Measurements from ENCODE around the gene CATSPER3.

Gene CATSPER3

DNA sequence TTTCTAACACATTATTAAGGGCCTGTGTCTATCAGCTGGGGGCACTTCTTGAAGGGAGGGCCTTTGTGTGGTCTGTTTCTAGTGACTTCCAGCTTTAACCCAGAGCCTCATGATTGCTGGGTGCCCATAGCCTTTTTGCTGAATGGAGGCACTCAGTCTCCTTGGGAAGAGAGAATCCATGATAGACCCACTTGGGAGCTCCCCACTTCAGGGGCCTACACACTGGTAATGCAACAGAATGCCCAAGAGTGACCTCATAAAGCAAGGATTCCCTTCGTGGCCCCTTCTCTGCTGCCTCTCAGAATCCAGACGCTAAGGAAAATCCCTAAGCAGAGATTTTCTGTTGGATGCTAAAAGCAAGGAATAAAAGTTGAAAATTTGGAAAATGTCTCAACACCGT is at the start of gene CATSPER3:
Gene CATSPER3 (plus strand): TSS at position 301 of the 400 bp plus-strand sequence. CDS start 85 bp downstream, at position 386.
- no peak for DNase-seq (ENCODE audit: low spot score)

DNA sequence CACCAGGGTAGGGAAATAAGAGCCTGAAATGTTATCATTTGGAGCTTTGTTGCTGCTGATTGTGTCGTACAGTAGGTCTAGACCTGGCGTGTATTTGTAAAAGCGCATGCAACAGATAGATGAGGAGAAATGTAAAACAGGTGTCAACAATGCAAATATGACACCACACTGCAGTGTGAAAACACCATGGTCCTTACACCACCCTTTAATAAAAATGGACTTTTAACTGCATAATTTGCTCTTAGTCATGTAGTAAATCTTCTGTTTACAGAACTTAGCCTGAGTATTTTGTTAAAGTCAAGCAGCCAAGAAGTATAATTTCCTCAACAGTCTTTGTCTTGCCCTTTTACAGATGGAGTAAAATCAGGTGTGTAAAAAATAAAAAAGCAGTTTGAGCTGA is 48.8 kb upstream of the CATSPER3 start:
- DNase-seq (ENCODE audit: low spot score), result no peak

DNA sequence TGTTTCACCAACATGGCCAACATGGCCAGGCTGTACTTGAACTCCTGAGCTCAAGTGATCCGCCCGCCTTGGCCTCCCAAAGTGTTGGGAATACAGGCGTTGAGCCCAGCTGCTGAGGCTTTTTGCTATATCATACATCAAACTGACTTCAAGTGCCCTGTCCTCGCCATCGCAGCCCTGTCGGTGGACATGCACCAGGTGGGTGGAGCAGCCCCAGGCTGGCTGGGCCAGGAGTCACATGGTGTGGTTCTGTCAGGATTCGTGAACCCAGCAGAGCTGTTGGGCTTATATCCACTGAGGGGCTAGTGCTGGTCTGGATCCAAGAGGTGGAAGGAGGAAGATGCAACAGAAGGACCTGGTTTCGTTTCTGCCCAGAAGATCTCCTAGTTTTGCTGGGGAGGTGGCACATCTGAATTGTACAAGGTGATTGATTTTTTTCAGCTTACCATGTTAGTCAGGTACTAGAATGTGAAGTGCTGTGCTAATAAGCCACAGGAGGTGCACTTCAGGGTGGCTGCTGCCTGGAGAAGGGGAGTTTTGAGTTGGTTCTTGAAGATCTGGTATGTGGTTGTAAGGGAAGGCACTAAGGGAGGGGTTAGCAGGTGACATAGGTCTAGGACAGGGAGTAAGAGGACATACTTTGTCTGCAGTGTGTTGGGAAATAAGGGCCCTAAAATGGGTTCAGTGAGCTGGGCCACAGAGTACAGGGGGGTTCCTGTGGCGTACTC is 46.7 kb upstream of the CATSPER3 start:
- no peak for DNase-seq (ENCODE audit: low spot score)

DNA sequence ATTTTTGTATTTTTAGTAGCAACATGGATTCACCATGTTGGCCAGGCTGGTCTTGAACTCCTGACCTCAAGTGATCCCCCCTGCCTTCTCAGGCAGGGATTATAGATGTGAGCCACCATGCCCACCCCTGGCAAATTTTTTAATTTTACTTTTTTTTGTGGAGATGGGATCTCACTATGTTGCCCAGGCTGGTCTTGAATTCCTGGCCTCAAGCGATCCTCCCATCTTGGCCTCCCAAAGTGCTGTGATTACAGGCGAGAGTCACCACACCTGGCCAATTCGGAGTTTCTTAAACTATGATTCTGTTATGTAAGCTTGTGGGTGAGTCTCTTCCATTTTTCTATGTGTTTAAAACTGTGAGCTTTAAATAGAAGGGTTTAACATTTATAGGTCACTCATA is 35.2 kb upstream of the CATSPER3 start:
- DNase-seq (ENCODE audit: low spot score), result no peak

DNA sequence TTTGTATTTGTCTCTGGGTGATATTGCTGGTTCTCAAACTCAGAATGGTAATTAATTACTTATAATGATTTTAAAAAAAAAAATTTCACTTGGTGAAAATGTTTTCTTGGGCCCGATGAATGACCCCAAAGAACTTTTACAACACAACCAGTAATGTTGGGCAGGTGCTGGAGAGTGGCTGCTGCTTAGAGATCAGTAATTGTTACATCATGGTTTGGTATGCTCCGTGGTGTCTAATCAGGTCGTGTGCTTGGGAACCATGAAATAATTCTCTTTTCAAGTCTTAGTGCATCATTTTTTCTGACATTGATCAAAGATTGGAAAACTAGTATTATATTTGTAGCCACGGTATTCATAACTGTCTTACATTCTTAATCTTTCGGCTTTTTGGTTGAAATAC is 33.5 kb upstream of the CATSPER3 start:
- DNase-seq (ENCODE audit: low spot score), result no peak

DNA sequence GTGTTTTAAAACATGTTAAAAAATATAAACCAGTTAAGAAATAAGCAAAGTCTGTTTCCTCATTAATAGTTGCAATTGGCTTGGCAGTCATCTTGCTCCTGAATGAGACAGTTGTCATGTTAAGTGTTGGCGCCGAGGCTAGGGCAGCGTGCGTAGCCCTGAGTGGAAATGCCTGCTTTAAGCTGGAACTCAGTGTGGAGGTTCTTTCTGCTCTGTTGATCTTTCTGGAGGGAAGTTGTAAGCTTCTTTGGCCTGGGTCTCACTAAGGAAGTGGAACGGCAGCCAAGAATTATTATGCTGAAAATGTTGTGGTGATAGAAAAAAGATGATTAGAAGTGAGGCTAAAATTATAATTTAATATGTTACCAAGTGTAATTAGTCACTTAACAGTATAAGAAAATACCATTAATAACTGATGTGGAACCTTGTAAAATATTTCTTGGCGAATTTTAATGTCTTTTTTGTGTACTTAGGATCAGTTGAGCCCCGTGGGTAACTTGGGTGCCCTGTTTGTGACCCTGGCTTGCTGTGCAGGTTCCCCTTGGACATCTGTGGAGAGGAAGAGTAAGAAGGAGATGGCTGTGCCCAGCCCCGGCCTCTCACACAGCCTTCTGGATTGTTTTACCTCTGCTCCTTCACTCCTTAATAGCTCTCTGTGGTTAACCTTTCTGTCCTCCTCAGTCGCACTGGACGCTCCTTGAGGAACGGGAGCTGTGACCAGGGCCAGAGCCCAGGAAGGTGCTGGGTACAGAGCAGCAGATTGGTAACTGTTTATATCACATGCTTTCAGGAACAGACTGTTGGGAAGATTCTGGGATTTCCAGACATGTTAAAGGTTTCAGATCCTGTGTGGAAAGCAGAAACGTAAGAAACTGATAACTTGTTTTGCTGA is 31.8 kb upstream of the CATSPER3 start:
- DNase-seq (ENCODE audit: low spot score), result no peak

DNA sequence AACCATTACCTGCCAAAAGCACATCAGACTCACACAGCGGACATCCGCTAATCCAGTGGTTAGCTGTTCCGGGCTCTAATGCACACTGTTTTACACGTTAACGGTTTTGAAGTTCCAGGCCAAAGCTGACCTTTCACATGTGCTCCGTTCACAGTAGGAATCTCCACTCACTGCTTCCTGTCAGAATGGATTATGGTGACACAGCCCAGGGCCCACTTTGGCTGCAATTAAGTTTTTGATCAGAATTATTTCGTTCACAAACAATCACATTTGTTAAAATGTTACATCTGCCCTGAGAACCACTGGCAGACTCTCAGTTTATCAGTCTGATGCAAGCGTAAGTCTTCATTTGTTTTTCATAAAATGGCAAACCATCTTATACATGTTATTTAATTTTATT is 30.2 kb upstream of the CATSPER3 start:
- DNase-seq (ENCODE audit: low spot score), result no peak

DNA sequence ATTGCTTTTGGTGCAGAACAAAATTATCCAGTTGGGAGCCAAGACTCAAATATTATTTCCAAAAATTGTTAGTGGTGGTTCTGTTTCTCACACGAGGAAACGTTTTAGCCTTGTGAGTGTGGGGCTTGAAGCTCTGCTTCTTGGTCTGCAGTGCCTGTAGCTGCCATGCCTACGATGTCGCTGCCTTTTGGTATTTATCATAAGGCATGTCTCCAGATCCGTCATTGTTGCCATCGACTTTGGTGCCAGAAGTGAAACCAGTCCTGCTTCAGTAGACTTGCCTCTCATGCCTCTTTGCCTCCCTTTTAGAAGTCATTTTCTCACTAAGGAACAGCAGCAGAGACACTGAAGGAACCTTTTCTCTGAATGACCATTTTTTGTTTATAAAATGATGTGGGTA is 29.7 kb upstream of the CATSPER3 start:
- DNase-seq (ENCODE audit: low spot score), result no peak

DNA sequence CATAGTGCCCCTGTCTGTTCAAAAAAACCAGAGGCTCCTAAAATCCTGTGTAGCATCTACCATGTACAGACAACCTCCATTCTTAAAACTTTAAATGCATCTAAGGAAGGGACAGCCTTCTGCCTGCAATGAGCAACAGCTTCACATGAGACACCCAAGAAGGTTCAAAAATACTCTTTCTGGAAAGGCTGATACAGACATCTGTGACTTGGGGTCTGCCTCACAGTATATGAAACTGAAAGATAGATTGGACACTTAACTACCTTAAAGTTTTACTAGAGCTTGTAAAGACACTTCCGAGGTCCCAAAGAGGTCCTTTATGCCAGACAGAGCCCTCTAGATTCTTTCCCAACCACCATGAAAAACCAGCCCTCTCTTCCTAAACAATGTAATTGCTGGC is 28.2 kb upstream of the CATSPER3 start:
- DNase-seq (ENCODE audit: low spot score), result no peak

DNA sequence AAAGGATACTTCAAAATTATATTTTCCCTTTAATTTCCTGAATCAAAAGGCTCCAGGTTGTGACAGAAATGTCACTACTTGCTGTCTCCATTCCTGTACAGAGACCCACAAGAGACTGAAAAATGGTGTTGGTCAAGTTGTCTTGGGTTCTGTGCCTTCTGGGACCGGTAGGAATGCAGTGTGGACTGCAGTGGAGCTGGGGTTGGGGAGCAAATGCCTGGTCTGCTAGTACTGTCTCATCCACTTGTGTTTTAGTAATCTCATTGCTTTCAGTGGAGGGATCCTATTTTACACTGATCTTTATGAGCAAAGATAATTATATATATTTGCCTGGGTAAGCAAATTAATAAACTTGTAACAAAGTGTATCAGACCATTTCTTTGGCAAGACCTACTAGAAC is 24.2 kb upstream of the CATSPER3 start:
- no peak for DNase-seq (ENCODE audit: low spot score)

DNA sequence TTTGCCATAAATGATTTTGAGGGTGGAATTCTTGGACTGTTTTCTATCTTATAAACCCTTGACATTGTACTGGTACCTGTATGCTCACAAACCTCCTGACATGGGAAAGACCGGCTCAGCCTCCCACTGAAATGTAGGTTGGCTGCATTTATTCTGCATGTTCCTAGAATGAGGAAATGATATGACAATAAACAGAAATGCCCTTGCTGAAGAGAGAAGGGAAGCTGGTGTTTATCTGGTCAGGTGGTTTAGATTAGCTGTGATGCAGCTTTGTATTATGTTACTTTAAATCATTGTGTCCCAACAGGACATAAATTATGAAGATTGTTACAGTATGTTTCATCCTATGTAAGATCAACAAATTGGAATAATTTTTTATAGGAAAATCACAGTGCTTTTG is 23.1 kb upstream of the CATSPER3 start:
- DNase-seq (ENCODE audit: low spot score), result no peak

DNA sequence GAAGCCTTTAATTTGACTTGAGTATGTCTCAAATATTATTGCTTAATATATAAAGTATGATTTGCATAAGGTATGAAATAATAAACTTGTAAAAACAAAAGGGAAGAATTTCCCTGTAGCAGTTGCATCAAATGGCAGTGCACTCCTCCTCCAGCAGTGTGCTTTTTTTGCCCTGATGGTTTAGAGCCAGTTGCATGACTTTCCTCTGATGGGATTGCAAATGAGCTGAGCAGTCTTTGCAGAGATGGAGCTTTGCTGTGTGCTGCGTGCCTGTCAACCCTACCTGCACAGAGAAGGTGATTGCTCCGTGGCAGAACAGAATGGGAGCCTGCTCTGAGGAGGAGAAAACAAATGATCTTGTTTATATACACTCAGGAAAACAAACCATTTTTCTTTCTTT is 22.7 kb upstream of the CATSPER3 start:
- DNase-seq (ENCODE audit: low spot score), result no peak

DNA sequence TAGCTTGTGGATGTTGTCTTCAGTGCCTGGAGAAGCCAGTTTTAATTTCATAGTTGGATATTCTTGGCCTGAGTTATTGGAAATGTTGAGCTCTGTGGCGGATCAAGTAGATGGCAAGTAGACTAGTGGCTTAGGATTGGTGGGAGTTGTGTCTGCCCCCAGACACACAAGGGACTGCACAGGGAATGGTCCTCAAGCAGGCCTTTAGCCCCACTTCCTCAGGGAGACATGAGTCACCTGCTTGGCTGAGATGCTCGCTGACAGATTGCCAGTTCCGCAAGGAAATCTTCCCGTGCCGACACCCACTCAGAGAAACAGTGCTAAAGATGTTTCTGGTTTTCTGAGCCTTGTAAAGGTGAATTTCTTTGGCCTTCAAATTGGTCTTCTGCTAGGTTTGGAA is 18.8 kb upstream of the CATSPER3 start:
- no peak for DNase-seq (ENCODE audit: low spot score)

DNA sequence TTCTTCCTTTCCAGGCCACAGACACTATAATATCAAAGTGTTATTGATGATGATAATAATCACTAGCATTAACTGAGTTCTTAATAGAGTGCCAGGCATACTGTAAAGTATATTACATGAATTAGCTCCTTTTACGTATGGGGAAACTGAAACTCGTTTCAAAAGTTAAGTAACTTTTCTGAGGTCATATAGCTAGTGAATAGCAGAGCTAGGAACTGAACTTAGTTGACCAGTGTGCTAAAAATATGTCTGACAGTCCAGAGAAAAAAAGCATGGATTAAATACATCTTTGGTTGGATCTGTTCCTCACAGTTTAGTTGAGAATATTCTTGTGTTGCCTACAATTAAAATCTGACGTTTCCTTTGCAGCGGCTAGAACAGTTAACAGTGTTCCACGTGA is 18.4 kb upstream of the CATSPER3 start:
- DNase-seq (ENCODE audit: low spot score), result no peak

DNA sequence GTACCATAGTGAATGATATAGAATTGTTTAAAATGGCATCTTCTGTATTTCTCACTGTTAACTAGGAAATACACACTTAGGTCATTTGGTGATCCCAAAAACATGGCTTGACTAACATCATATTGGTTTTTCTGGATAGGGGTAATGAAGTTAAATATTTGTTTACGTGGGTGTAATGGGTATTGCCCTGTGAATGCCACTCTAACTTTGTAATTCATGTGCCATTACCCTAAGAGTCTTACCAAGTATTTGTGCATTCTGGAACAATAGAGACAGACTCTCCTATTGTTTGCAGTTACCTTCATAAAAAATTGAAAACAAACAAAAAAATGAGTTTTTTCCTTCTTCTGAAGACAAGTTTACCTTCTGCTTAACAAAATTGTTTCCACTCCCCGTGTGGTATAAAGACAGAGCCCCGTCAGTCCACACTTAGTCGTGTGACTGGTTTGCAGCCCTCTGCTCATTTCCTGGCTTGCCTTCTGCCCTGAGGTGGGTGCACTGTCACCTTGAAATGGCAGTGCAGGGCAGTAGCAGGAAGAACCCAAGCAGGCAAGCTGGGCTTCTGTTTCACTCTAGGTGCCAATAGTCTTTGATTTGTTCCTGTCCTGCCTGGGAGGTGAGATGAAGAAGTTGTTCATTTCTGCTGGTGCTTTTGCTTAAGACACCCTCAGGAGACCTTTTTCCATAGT is 9.6 kb upstream of the CATSPER3 start:
- no peak for DNase-seq (ENCODE audit: low spot score)

DNA sequence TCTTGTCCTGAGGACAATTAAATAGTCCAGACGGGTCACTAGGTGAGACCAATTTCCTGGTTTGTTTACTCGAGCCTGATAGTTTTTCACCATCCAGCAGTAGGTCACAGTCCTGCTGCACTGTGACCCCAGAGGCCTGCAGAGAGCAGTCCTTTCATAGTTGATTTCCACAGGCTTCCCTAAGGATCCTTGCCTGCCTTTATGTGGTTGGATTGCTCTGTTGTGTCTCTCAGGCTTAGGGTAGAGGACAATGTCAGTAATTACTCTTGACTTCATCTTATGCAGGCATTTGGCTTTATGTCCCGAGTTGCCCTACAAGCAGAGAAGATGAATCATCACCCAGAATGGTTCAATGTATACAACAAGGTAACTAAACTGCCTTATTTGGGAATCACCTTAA is 9.0 kb upstream of the CATSPER3 start:
- DNase-seq (ENCODE audit: low spot score), result peak; percentile 33

DNA sequence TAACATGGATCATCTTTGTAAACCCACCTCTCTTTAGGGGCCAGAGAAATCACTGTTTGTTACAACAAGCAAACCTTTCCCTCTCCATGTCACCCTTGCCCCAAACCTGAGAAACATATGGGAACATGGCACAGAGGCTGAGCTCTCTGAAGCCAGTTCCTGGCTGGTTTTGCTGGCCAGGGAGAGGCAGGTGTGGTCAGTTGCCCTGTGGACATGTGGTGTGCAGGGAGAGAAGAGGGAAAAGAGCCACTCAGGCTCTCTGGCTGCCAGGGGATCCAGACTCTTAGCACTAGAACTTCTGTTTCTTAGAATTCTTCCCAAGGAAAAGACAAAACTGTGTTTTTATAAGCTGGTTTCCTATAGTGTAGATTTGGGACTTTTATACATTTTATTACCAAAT is 4.6 kb upstream of the CATSPER3 start:
- no peak for DNase-seq (ENCODE audit: low spot score)

DNA sequence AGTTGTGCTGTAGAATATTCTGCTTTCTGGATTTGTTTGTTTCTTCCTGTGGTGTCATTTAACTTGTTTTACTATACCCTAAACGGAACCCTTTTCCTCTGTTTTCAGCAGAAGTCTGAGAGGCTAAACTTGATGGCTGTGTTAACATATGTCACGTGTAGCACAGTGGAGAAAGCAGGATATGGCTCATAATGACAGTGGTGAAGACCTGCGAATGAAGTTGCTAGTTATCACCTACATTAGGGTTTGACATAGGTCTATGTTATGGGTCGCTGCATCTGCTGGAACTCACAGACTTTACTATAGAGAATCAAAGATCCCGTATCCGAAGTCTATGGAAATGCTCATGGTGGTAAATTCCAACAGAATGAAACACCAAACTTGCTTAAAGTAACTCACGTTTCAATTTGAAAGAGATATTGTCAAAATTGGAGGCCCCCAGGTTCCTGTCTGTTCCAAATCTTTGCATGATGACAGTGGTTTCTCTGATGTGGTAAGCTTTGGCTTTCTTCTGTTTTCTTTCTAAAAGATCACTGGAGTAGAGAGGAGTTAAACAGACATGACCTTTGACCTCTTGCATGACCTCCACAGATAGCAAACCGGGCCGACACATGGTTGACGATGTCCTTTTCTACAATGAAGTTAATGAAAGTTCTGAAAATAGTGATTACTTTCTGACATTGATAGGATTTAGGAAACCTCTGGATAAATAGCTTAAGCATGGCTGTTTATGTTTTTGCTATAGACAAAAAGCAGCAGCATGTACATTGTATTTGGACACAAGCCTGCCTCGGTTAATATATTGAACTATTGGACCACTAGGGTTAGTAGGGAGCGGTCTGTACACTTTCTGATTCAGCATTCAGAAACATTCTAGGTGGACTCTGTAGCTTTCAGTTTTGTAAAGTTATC is 3.1 kb upstream of the CATSPER3 start:
- peak; percentile 73 for DNase-seq (ENCODE audit: low spot score)

DNA sequence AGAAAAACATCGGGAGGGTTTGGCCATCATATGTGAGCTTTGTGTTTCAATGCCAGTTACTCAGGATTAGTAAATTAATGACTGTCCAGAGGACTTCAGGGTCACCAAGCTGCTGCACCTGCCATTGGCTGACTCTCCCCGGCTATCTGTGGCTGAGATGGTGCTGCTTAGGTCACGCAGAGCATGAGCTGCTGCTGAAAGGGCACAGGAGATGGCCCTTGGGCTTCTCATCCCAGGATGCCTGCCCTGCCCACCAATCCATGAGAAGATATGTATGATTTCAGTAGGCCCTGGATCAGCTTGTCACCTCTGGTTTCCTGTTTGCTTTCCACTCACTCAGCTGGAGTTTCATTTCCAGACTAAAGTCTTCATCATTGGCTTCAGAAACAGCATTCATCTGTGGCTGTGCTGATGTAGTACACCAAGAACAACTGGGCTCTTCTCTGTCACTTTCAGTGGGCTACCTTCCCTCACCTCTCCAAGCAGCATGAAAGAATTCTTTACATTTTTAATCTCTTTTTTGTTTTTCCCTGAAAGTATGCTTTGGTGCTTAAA is 2.4 kb upstream of the CATSPER3 start:
- no peak for DNase-seq (ENCODE audit: low spot score)

DNA sequence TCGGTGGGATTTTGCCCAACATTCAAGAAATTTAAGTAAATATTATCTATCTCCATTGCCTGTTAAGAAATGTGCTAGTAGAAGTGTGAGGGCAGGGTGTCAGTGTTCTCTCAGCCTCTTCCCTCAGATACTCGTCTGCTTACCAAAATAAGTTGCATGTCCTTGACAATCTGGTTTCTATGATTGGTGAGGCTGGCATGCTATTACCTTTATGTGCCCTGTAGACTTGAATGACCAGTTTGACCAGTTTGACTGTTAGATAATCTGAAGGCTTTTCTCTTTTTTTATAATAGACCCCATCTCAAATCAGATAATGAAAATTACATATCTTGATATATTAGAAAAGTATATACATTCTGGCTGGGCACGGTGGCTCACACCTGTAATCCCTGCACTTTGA is 348 bp downstream of the CATSPER3 start:
- no peak for DNase-seq (ENCODE audit: low spot score)

DNA sequence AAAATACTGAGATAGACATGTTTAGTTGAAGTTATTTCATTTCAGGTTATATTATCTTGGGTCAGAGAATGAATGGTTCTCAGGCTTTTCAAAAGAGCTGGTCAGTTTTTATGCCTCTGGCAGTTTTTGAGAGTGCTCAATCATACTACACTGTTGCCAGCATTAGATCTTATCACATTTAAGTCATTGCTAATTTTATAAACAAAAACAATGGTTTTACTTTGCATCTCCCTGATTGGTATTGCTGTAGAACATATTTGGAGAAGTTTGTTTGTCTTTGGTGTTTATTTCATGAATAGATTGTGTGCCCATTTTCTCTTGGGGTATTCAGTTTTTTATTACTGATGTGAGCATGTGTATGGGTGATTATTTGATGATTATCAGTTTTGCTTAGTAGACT is 1.5 kb downstream of the CATSPER3 start:
- DNase-seq (ENCODE audit: low spot score), result no peak
